HG03097 (cell line): ENCODE data around the gene RPA1.
A peak's percentile ranks its signal among the peaks of the same experiment; 100 is the strongest.
"Not testable (repeated sequence)": the region's sequence is repeated elsewhere in the genome, so short reads cannot be mapped to it uniquely, and the experiment has no call there.

Experiments
- ATAC-seq: cut with Tn5 transposase; IDR thresholded peaks from one replicate; pipeline ENCODE4 v1.9.1; 2021; ENCODE audit not compliant: unreplicated experiment, low FRiP score

Gene RPA1

GRCh38 chr17:1829592-1830257 lies at the start of gene RPA1, which contains the start of gene SMYD4:
RPA1 (plus strand) TSS chr17:1830005; CDS start chr17:1830094, 89 bp downstream.
SMYD4 (minus strand) TSS chr17:1829902; CDS start chr17:1827994, 1,908 bp downstream.
- ATAC-seq = peak; percentile 82

- no peak for ATAC-seq
Measured at GRCh38 chr17:1782171-1782567, 47.6 kb upstream of the RPA1 start.

- ATAC-seq = no peak
Measured at GRCh38 chr17:1783271-1783670, 46.5 kb upstream of the RPA1 start.

GRCh38 chr17:1783834-1784611 lies 45.8 kb upstream of the RPA1 start:
- ATAC-seq = no peak

GRCh38 chr17:1785930-1786329 lies 43.9 kb upstream of the RPA1 start:
- no peak for ATAC-seq

- ATAC-seq = no peak
Measured at GRCh38 chr17:1786708-1787107, 43.1 kb upstream of the RPA1 start.

- no peak for ATAC-seq
Measured at GRCh38 chr17:1787301-1787902, 42.4 kb upstream of the RPA1 start.

- ATAC-seq = no peak
Measured at GRCh38 chr17:1789936-1790335, 39.9 kb upstream of the RPA1 start.

- no peak for ATAC-seq
Measured at GRCh38 chr17:1792495-1793446, 37.0 kb upstream of the RPA1 start.

- ATAC-seq = no peak
Measured at GRCh38 chr17:1793447-1793806, 36.4 kb upstream of the RPA1 start.

- ATAC-seq = no peak
Measured at GRCh38 chr17:1796800-1797199, 33.0 kb upstream of the RPA1 start.

- no peak for ATAC-seq
Measured at GRCh38 chr17:1797323-1797722, 32.5 kb upstream of the RPA1 start.

GRCh38 chr17:1797846-1798245 lies 32.0 kb upstream of the RPA1 start:
- ATAC-seq = not testable (repeated sequence)

GRCh38 chr17:1800240-1800639 lies 29.6 kb upstream of the RPA1 start:
- no peak for ATAC-seq

- no peak for ATAC-seq
Measured at GRCh38 chr17:1800712-1801111, 29.1 kb upstream of the RPA1 start.

GRCh38 chr17:1802429-1802828 lies 27.4 kb upstream of the RPA1 start:
- ATAC-seq = no peak

GRCh38 chr17:1803280-1803679 lies 26.5 kb upstream of the RPA1 start:
- ATAC-seq = no peak

- ATAC-seq = no peak
Measured at GRCh38 chr17:1807890-1808289, 21.9 kb upstream of the RPA1 start.

- no peak for ATAC-seq
Measured at GRCh38 chr17:1808644-1809043, 21.2 kb upstream of the RPA1 start.

GRCh38 chr17:1809815-1810214 lies 20.0 kb upstream of the RPA1 start:
- ATAC-seq = not testable (repeated sequence)
